Fibroblast of villous mesenchyme (primary cell): ENCODE data around the gene OSMR. TPM values are rescaled to one million over a fixed set of nuclear protein-coding genes. Genes with fewer than 3 reads are reported as not detected.

Experiments
- DNase-seq: peaks from one replicate; pipeline ENCODE4 v3.0.0-alpha.2; 2010; ENCODE audit warnings: low read depth
- H3K4me3 ChIP-seq: 2 replicates; pipeline ENCODE4 v1.5.1; 2011; ENCODE audit warnings: low read depth, mild to moderate bottlenecking, low read length
- total RNA-seq: library from RNA; depleted of rRNA; stranded (reverse); fragments of >200 nt; gene quantifications from 2 replicates; pipeline ENCODE4 v1.2.3, GENCODE V29; 2012
- TF ChIP-seq, protein P1 (sequence below): IDR thresholded peaks from 2 replicates; pipeline ENCODE4 v1.5.1; 2012; ENCODE audit warnings: low read depth, mild to moderate bottlenecking, low read length; ENCODE audit not compliant: insufficient read depth

Gene OSMR
- total RNA-seq, 1 donor = 114 TPM

DNA sequence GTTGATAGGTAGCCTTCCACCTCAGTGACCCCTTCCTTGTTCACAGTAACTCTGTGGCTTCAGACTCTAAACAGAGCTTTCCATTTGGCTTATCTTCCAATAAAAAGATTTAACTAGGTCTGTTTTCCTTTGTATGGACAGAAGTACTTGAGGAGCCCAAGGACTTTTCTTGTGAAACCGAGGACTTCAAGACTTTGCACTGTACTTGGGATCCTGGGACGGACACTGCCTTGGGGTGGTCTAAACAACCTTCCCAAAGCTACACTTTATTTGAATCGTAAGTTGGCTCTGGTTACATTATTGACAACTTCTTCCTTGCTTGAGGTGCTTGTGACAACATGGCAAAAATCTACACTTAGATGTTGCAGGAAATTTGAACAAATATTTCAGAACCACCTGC is 39.4 kb downstream of the OSMR start:
- TF ChIP-seq, protein P1, sequence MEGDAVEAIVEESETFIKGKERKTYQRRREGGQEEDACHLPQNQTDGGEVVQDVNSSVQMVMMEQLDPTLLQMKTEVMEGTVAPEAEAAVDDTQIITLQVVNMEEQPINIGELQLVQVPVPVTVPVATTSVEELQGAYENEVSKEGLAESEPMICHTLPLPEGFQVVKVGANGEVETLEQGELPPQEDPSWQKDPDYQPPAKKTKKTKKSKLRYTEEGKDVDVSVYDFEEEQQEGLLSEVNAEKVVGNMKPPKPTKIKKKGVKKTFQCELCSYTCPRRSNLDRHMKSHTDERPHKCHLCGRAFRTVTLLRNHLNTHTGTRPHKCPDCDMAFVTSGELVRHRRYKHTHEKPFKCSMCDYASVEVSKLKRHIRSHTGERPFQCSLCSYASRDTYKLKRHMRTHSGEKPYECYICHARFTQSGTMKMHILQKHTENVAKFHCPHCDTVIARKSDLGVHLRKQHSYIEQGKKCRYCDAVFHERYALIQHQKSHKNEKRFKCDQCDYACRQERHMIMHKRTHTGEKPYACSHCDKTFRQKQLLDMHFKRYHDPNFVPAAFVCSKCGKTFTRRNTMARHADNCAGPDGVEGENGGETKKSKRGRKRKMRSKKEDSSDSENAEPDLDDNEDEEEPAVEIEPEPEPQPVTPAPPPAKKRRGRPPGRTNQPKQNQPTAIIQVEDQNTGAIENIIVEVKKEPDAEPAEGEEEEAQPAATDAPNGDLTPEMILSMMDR = no peak
- DNase-seq = no peak
- no peak overlapping the region for H3K4me3 ChIP-seq

- no peak overlapping the region for H3K4me3 ChIP-seq
- TF ChIP-seq, protein P1 = no peak
- DNase-seq = no peak
These were observed 42.2 kb downstream of the OSMR start for GRCh38 chr5:38888041-38888440.

DNA sequence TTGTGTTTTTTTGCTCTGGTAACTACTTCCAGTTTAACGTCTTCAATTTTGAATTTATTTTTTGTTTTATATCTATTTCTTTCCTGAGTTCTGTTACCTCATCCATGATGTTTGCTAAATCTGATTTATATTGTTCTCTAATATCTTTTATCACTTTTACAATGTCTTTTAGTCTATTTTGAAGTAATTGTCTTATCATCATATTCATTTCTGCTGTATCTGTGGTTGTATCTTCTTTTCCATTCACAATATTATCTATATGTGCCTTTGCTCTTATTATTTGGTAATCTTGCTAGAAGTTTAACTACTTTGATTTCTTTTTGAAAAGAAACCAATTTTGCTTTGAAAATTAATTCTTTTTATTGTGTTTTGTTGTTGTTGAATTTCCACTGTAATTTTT is 43.6 kb downstream of the OSMR start:
- TF ChIP-seq, protein P1 = no peak
- DNase-seq = no peak
- H3K4me3 ChIP-seq = no peak overlapping the region

GRCh38 chr5:38891563-38891962 is 45.8 kb downstream of the OSMR start:
- TF ChIP-seq, protein P1 = no peak
- DNase-seq = no peak
- H3K4me3 ChIP-seq = no peak overlapping the region

GRCh38 chr5:38892363-38892762 is 46.6 kb downstream of the OSMR start:
- DNase-seq = no peak
- TF ChIP-seq, protein P1 = no peak
- no peak overlapping the region for H3K4me3 ChIP-seq

DNA sequence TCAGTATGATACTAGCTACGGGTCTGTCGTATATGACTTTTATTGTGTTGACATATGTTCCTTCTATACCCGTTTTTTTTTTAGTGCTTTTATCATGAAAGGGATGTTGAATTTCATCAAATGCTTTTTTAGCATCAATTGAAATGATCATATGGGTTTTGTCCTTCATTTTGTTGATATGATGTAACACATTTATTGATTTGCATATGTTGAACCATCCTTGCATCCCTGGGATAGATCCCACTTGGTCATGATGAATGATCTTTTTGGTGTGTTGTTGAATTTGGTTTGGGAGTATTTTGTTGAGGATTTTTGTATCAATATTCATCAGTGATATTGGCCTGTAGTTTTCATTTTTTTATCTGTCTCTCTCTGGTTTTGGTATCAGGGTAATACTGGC is 50.9 kb downstream of the OSMR start:
- TF ChIP-seq, protein P1 = no peak
- H3K4me3 ChIP-seq = no peak overlapping the region
- DNase-seq = no peak

- no peak overlapping the region for H3K4me3 ChIP-seq
- TF ChIP-seq, protein P1 = no peak
- DNase-seq = no peak
These were observed 54.1 kb downstream of the OSMR start for GRCh38 chr5:38899936-38900335.
